GM23248 (cell line): ENCODE data around the gene CASZ1.

ENCODE experiments used
- EZH2 ChIP-seq: fragments of 200-600 bp; sonication (generic); IDR thresholded peaks from 2 replicates; pipeline ENCODE4 v1.6.1; 2018; ENCODE audit warnings: antibody characterized with exemption, mild to moderate bottlenecking; ENCODE audit not compliant: insufficient read depth, poor library complexity, severe bottlenecking
- EZH2phosphoT487 ChIP-seq: fragments of 200-600 bp; sonication (generic); IDR thresholded peaks from 2 replicates; pipeline ENCODE4 v1.6.1; 2018; ENCODE audit warnings: antibody characterized with exemption, moderate library complexity, mild to moderate bottlenecking, low read depth; ENCODE audit not compliant: insufficient read depth

DNA sequence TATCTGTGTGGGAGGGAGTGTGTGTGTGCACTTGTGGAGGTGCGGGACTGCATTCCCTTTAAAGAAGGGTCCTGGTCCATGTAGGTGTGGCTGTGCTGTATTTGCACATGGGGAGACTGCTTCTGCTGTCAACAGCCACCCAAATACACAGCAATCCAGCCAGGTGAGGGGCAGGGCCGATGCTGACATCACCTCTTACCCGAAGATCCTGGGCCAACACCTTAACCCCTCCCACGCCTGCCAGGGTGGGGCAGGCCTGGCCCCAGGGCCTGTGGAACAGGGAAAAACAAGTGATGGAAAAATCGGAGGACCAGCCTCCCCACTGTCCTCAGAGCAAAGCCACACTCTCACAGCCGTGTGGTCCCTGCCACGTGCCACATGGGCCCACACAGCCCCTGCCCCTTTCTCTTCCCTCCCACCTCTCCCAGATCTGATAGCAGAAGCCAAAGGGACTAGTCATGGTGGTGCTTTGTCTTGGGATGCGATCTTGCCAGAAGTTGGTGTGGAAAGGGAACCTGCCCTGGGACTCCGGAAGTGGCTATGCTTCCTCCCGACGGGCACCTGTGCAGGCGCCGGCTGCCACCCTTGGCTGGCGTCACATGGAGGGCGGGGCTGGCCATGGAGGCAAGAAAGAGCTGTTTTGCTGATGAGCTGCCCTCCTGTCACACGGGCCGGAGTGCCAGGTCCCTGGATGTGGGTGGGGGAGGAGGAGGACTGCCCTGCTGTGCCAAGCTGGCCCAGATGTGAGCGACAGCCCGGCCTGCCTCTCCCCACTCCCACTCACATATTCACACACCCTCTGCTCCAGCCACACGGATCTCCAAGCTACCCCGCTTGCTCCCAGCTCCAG lies 7.8 kb upstream of the CASZ1 start:
- TF ChIP-seq EZH2phosphoT487, result no peak
- no peak for TF ChIP-seq EZH2
